Activated CD8-positive, alpha-beta memory T cell treated with anti-CD3 and anti-CD28 coated beads, Interleukin-2, amount 10 ng/mL, durations not matched to agents 7 days and 5 days (primary cell): Measurements from ENCODE around the gene HYCC2. TPM values are rescaled to one million over a fixed set of nuclear protein-coding genes. Genes with fewer than 3 reads are reported as not detected.
"Not testable (repeated sequence)": the region's sequence is repeated elsewhere in the genome, so short reads cannot be mapped to it uniquely, and the experiment has no call there.

ENCODE experiments used
- ATAC-seq: fragments of 150-1000 bp; cut with Tn5 transposase; one replicate; pipeline ENCODE4 v1.10.0; 2021; ENCODE audit warnings: moderate library complexity
- CTCF ChIA-PET: fragments of 350-600 bp; sonication (Branson Sonifier 250); formaldehyde crosslinking; loops from one replicate; lab custom pipeline; 2021; ENCODE audit warnings: antibody characterized with exemption; lab: Charles Lee
- DNase-seq: peaks from one replicate; pipeline ENCODE4 v3.0.0-alpha.2; 2020
- H3K27ac Mint-ChIP-seq: one replicate; pipeline ENCODE4 v1.8.0; 2021; ENCODE audit warnings: mild to moderate bottlenecking, mixed read lengths
- H3K27me3 Mint-ChIP-seq: one replicate; pipeline ENCODE4 v1.8.0; 2021; ENCODE audit warnings: mixed read lengths
- H3K36me3 Mint-ChIP-seq: one replicate; pipeline ENCODE4 v1.8.0; 2021; ENCODE audit warnings: mild to moderate bottlenecking, mixed read lengths
- H3K4me1 Mint-ChIP-seq: one replicate; pipeline ENCODE4 v1.8.0; 2021; ENCODE audit warnings: mixed read lengths
- H3K4me3 Mint-ChIP-seq: one replicate; pipeline ENCODE4 v1.8.0; 2021; ENCODE audit warnings: mild to moderate bottlenecking, moderate library complexity, mixed read lengths
- H3K9me3 Mint-ChIP-seq: one replicate; pipeline ENCODE4 v1.8.0; 2022; ENCODE audit warnings: low read depth, mixed read lengths
- total RNA-seq, 2 experiments: library from RNA; stranded (reverse); gene quantifications; one replicate each; pipeline ENCODE4 v1.2.3, GENCODE V29; 2021

HYCC2 gene
- 10 to 100 TPM; 33.4 to 37.2 TPM for total RNA-seq

GRCh38 chr2:201071479-201072200, at the start of gene HYCC2, which contains the start of gene NDUFB3:
HYCC2 (minus strand) TSS chr2:201071671; CDS start chr2:201024009, 47,662 bp downstream.
NDUFB3 (plus strand) TSS chr2:201072001; CDS start chr2:201078883, 6,882 bp downstream.
- Mint-ChIP-seq H3K4me3 (peak within 1 kb of the TSS; percentile 91), H3K9me3 (no peaks in the 10 kb centered on the region), H3K27me3 (no peaks in the 10 kb centered on the region), H3K36me3 (peaks cover 6% of the 10 kb centered on the region), H3K4me1 (peaks cover 55% of the 10 kb centered on the region), H3K27ac (peak within 1 kb of the TSS; percentile 88)
- ATAC-seq (peak; percentile 98), DNase-seq (peak; percentile 97)
- CTCF ChIA-PET, result interaction anchor here (1.0 to 9.7 kb wide), 10 partner anchors 11 to 365 kb away, joined by 3 to 110 read pairs (median 11); partner anchors contain the start of genes CFLAR and ORC2

- CTCF ChIA-PET, result interaction anchor here (1.0 to 7.9 kb wide), 13 partner anchors 12 to 230 kb away, joined by 3 to 62 read pairs (median 11); partner anchors contain the start of genes CASP8, HYCC2, NDUFB3 and NIF3L1
- Mint-ChIP-seq H3K36me3 (peaks cover 57% of the 10 kb centered on the region), H3K4me1 (peaks cover 55% of the 10 kb centered on the region), H3K27ac (peak overlapping the region; percentile 90), H3K9me3 (no peaks in the 10 kb centered on the region), H3K4me3 (peak overlapping the region; percentile 95), H3K27me3 (peaks cover 2% of the 10 kb centered on the region)
- peak; percentile 3 for ATAC-seq
- peak; percentile 57 for DNase-seq
Measured at GRCh38 chr2:201118961-201119854, 47.7 kb upstream of the HYCC2 start.

GRCh38 chr2:201118121-201118960, 46.9 kb upstream of the HYCC2 start:
- Mint-ChIP-seq H3K27ac (peak overlapping the region; percentile 90), H3K9me3 (no peaks in the 10 kb centered on the region), H3K27me3 (peaks cover 2% of the 10 kb centered on the region), H3K4me1 (peaks cover 50% of the 10 kb centered on the region), H3K36me3 (peaks cover 49% of the 10 kb centered on the region), H3K4me3 (peak overlapping the region; percentile 95)
- DNase-seq (peak; percentile 95), ATAC-seq (peak; percentile 29)
- CTCF ChIA-PET, result interaction anchor here (1.0 to 7.9 kb wide), 20 partner anchors 10 to 255 kb away, joined by 3 to 62 read pairs (median 7); partner anchors contain the start of genes CASP10, CASP8, CLK1 and HYCC2

- CTCF ChIA-PET, result interaction anchor here (0.6 to 7.9 kb wide), 24 partner anchors 9 to 1162 kb away, joined by 3 to 62 read pairs (median 6); partner anchors contain the start of genes CASP10, CASP8, CLK1 and HYCC2
- H3K9me3 Mint-ChIP-seq, result not testable (repeated sequence)
- peaks cover 44% of the 10 kb centered on the region for H3K4me1 Mint-ChIP-seq
Measured at GRCh38 chr2:201117735-201118094, 46.2 kb upstream of the HYCC2 start.

GRCh38 chr2:201116959-201117734, 45.7 kb upstream of the HYCC2 start:
- Mint-ChIP-seq H3K27ac (peak overlapping the region; percentile 90), H3K36me3 (peaks cover 37% of the 10 kb centered on the region), H3K4me1 (peaks cover 38% of the 10 kb centered on the region), H3K9me3 (no peaks in the 10 kb centered on the region), H3K27me3 (peaks cover 2% of the 10 kb centered on the region), H3K4me3 (peak overlapping the region; percentile 95)
- peak; percentile 35 for ATAC-seq
- CTCF ChIA-PET, result interaction anchor here (0.6 to 7.9 kb wide), 25 partner anchors 8 to 1163 kb away, joined by 3 to 62 read pairs (median 6); partner anchors contain the start of genes CASP10, CASP8, CLK1 and HYCC2
- peak; percentile 71 for DNase-seq

More at GRCh38 chr2:201117735-201118094, 46.2 kb upstream of the HYCC2 start:
- peak overlapping the region; percentile 90 for H3K27ac Mint-ChIP-seq
- peaks cover 43% of the 10 kb centered on the region for H3K36me3 Mint-ChIP-seq
- ATAC-seq, result peak; percentile 5
- peak; percentile 82 for DNase-seq
- H3K4me3 Mint-ChIP-seq, result peak overlapping the region; percentile 95
- H3K27me3 Mint-ChIP-seq, result not testable (repeated sequence)

GRCh38 chr2:201116115-201116958, 44.9 kb upstream of the HYCC2 start, which contains the start of gene CFLAR:
CFLAR (plus strand) TSS chr2:201116164; CDS start chr2:201129866, 13,702 bp downstream.
- DNase-seq (peak; percentile 93), ATAC-seq (peak; percentile 54)
- Mint-ChIP-seq H3K27ac (peak within 1 kb of the TSS; percentile 90), H3K4me1 (peaks cover 32% of the 10 kb centered on the region), H3K4me3 (peak within 1 kb of the TSS; percentile 95), H3K27me3 (peaks cover 2% of the 10 kb centered on the region), H3K9me3 (no peaks in the 10 kb centered on the region), H3K36me3 (peaks cover 31% of the 10 kb centered on the region)
- CTCF ChIA-PET, result interaction anchor here (0.9 to 7.9 kb wide), 15 partner anchors 10 to 252 kb away, joined by 3 to 62 read pairs (median 11); partner anchors contain the start of genes CASP8, CLK1, HYCC2 and NDUFB3

- no peak for ATAC-seq
- H3K9me3 Mint-ChIP-seq, result no peaks in the 10 kb centered on the region
- peaks cover 2% of the 10 kb centered on the region for H3K27me3 Mint-ChIP-seq
- peak overlapping the region; percentile 90 for H3K27ac Mint-ChIP-seq
- DNase-seq, result no peak
- CTCF ChIA-PET, result interaction anchor here (0.6 to 7.9 kb wide), 12 partner anchors 9 to 1131 kb away, joined by 3 to 49 read pairs (median 4); partner anchors contain the start of genes CASP10, HYCC2, NDUFB3 and NIF3L1
- peaks cover 19% of the 10 kb centered on the region for H3K36me3 Mint-ChIP-seq
- peak overlapping the region; percentile 95 for H3K4me3 Mint-ChIP-seq
- peaks cover 30% of the 10 kb centered on the region for H3K4me1 Mint-ChIP-seq
Measured at GRCh38 chr2:201114846-201115245, 43.4 kb upstream of the HYCC2 start.

GRCh38 chr2:201114350-201114749, 42.9 kb upstream of the HYCC2 start:
- Mint-ChIP-seq H3K27ac (peak overlapping the region; percentile 90), H3K4me1 (peaks cover 30% of the 10 kb centered on the region), H3K9me3 (no peaks in the 10 kb centered on the region), H3K27me3 (peaks cover 2% of the 10 kb centered on the region), H3K36me3 (peaks cover 16% of the 10 kb centered on the region), H3K4me3 (peak overlapping the region; percentile 95)
- no peak for DNase-seq
- CTCF ChIA-PET, result interaction anchor here (0.9 to 7.9 kb wide), 9 partner anchors 14 to 118 kb away, joined by 3 to 49 read pairs (median 4); partner anchors contain the start of genes CASP10, HYCC2 and NDUFB3
- no peak for ATAC-seq

- Mint-ChIP-seq H3K9me3 (peaks cover 2% of the 10 kb centered on the region), H3K27ac (no peak overlapping the region), H3K36me3 (peaks cover 9% of the 10 kb centered on the region), H3K4me3 (no peak overlapping the region), H3K4me1 (peaks cover 20% of the 10 kb centered on the region), H3K27me3 (no peaks in the 10 kb centered on the region)
- ATAC-seq, result no peak
- CTCF ChIA-PET, result interaction anchor here (1.3 kb wide), 1 partner anchor 121 kb away, joined by 3 read pairs; no protein-coding TSS in a partner anchor
- no peak for DNase-seq
Measured at GRCh38 chr2:201111096-201111495, 39.6 kb upstream of the HYCC2 start.

- CTCF ChIA-PET, result interaction anchor here (1.3 to 1.8 kb wide), 2 partner anchors 47 to 121 kb away, joined by 3 to 6 read pairs; no protein-coding TSS in a partner anchor
- no peak overlapping the region for H3K27ac Mint-ChIP-seq
- H3K4me3 Mint-ChIP-seq, result no peak overlapping the region
- peaks cover 7% of the 10 kb centered on the region for H3K36me3 Mint-ChIP-seq
- H3K9me3 Mint-ChIP-seq, result peaks cover 2% of the 10 kb centered on the region
- DNase-seq (no peak), ATAC-seq (no peak)
- H3K27me3 Mint-ChIP-seq, result no peaks in the 10 kb centered on the region
- peaks cover 17% of the 10 kb centered on the region for H3K4me1 Mint-ChIP-seq
Measured at GRCh38 chr2:201110615-201111014, 39.1 kb upstream of the HYCC2 start.
